ENCODE measurements around the gene ACOX1. TPM values are rescaled to one million over a fixed set of nuclear protein-coding genes. Genes with fewer than 3 reads are reported as not detected.

The ACOX1 gene
- total RNA-seq, 1 experiment from 2014 or later, result 40.9 TPM

DNA sequence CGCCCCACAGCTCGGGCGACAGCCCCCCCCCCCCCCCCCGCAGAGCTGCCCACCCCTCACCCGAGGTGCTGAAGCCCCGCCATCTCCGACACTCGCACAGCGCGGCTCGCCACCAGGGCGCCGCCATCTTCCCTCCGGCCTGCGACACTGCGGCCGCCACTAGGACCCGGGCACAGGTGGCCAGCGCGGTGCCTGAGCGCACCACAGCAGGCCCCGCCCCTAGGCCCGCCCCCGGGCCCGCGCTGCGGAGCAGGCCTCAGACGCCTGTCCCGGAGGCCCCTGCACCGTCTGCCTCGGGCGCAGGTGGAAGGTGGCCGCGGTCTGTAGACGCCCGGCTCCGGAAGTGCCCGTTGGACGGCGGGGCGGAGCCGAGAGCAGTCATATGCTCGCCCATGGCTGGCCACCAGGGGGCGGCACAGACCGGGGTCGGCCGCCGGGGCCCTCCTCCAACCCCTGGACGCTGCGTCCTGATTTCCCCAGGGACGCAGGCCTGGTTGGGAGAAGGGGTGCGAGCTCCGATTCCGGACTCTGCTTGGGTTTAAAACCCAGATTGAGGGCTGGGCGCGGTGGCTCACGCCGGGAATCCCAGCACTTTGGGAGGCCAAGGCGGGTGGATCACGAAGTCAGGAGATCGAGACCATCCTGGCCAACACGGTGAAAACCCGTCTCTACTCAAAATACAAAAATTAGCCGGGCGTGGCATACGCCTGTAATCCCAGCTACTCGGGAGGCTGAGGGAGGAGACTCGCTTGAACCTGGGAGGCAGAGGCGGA lies 74.0 kb downstream of the ACOX1 start, which contains the start of gene MRPL38 (continued):
- TF ChIP-seq ZNF416 (CRISPR knock-in tag; IDR thresholded peaks at IDR 0.05) (0 out of 2 replicates have a peak, but pooled peaks have one; percentile 54), SMAD4 (CRISPR knock-in tag; IDR thresholded peaks at IDR 0.05) (no peak), FOXJ3 (CRISPR knock-in tag; IDR thresholded peaks at IDR 0.05; ENCODE audit: borderline replicate concordance) (no peak), IRF2 (CRISPR knock-in tag; IDR thresholded peaks at IDR 0.05; ENCODE audit: borderline replicate concordance, low read depth) (no peak), TEAD4 (CRISPR knock-in tag; IDR thresholded peaks at IDR 0.05) (no peak), MLX (CRISPR knock-in tag; IDR thresholded peaks at IDR 0.05) (no peak), EMX1 (CRISPR knock-in tag; IDR thresholded peaks at IDR 0.05) (no peak), ZBTB21 (CRISPR knock-in tag; IDR thresholded peaks at IDR 0.05; ENCODE audit: borderline replicate concordance) (no peak), ARID4B (CRISPR knock-in tag; IDR thresholded peaks at IDR 0.05; ENCODE audit: borderline replicate concordance) (0 out of 2 replicates have a peak, but pooled peaks have one; percentile 11), CDX4 (CRISPR knock-in tag; IDR thresholded peaks at IDR 0.05; ENCODE audit: borderline replicate concordance) (no peak), ZNF121 (CRISPR knock-in tag; IDR thresholded peaks at IDR 0.05) (no peak), ZNF317 (CRISPR knock-in tag; IDR thresholded peaks at IDR 0.05; ENCODE audit: borderline replicate concordance, low read depth) (0 out of 2 replicates have a peak, but pooled peaks have one; percentile 53), ZBTB43 (CRISPR knock-in tag; IDR thresholded peaks at IDR 0.05) (no peak), RELA (CRISPR knock-in tag; IDR thresholded peaks at IDR 0.05; ENCODE audit: borderline replicate concordance) (no peak), SMAD3 (CRISPR knock-in tag; IDR thresholded peaks at IDR 0.05; ENCODE audit: borderline replicate concordance) (no peak), GTF2I (CRISPR knock-in tag; conservative IDR thresholded peaks at IDR 0.05) (0 out of 2 replicates have a peak, but pooled peaks have one; percentile 33), MXD4 (CRISPR knock-in tag; IDR thresholded peaks at IDR 0.05; ENCODE audit: borderline replicate concordance) (no peak), SP1 (CRISPR knock-in tag; conservative IDR thresholded peaks at IDR 0.05) (peak; percentile 96), NR1H2 (CRISPR knock-in tag; IDR thresholded peaks at IDR 0.05) (no peak), CREM (CRISPR knock-in tag; IDR thresholded peaks at IDR 0.05) (peak; percentile 81), PRRX2 (CRISPR knock-in tag; IDR thresholded peaks at IDR 0.05) (no peak), MYBL2 (CRISPR knock-in tag; IDR thresholded peaks at IDR 0.05) (0 out of 2 replicates have a peak, but pooled peaks have one; percentile 34), NFATC4 (CRISPR knock-in tag; IDR thresholded peaks at IDR 0.05) (no peak), JUN (CRISPR knock-in tag; IDR thresholded peaks at IDR 0.05) (no peak)
- TF ChIP-seq, protein P1, sequence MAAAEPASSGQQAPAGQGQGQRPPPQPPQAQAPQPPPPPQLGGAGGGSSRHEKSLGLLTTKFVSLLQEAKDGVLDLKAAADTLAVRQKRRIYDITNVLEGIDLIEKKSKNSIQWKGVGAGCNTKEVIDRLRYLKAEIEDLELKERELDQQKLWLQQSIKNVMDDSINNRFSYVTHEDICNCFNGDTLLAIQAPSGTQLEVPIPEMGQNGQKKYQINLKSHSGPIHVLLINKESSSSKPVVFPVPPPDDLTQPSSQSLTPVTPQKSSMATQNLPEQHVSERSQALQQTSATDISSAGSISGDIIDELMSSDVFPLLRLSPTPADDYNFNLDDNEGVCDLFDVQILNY (CRISPR knock-in tag; IDR thresholded peaks at IDR 0.05), result peak; percentile 87
- TF ChIP-seq, protein P2, sequence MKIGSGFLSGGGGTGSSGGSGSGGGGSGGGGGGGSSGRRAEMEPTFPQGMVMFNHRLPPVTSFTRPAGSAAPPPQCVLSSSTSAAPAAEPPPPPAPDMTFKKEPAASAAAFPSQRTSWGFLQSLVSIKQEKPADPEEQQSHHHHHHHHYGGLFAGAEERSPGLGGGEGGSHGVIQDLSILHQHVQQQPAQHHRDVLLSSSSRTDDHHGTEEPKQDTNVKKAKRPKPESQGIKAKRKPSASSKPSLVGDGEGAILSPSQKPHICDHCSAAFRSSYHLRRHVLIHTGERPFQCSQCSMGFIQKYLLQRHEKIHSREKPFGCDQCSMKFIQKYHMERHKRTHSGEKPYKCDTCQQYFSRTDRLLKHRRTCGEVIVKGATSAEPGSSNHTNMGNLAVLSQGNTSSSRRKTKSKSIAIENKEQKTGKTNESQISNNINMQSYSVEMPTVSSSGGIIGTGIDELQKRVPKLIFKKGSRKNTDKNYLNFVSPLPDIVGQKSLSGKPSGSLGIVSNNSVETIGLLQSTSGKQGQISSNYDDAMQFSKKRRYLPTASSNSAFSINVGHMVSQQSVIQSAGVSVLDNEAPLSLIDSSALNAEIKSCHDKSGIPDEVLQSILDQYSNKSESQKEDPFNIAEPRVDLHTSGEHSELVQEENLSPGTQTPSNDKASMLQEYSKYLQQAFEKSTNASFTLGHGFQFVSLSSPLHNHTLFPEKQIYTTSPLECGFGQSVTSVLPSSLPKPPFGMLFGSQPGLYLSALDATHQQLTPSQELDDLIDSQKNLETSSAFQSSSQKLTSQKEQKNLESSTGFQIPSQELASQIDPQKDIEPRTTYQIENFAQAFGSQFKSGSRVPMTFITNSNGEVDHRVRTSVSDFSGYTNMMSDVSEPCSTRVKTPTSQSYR (CRISPR knock-in tag; IDR thresholded peaks at IDR 0.05), result no peak
- TF ChIP-seq, protein P3, sequence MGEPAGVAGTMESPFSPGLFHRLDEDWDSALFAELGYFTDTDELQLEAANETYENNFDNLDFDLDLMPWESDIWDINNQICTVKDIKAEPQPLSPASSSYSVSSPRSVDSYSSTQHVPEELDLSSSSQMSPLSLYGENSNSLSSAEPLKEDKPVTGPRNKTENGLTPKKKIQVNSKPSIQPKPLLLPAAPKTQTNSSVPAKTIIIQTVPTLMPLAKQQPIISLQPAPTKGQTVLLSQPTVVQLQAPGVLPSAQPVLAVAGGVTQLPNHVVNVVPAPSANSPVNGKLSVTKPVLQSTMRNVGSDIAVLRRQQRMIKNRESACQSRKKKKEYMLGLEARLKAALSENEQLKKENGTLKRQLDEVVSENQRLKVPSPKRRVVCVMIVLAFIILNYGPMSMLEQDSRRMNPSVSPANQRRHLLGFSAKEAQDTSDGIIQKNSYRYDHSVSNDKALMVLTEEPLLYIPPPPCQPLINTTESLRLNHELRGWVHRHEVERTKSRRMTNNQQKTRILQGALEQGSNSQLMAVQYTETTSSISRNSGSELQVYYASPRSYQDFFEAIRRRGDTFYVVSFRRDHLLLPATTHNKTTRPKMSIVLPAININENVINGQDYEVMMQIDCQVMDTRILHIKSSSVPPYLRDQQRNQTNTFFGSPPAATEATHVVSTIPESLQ (CRISPR knock-in tag; IDR thresholded peaks at IDR 0.05), result no peak

Data from WTC11 (cell line).